Measurements from ENCODE around the gene FANCE.
A peak's percentile ranks its signal among the peaks of the same experiment; 100 is the strongest.

DNA sequence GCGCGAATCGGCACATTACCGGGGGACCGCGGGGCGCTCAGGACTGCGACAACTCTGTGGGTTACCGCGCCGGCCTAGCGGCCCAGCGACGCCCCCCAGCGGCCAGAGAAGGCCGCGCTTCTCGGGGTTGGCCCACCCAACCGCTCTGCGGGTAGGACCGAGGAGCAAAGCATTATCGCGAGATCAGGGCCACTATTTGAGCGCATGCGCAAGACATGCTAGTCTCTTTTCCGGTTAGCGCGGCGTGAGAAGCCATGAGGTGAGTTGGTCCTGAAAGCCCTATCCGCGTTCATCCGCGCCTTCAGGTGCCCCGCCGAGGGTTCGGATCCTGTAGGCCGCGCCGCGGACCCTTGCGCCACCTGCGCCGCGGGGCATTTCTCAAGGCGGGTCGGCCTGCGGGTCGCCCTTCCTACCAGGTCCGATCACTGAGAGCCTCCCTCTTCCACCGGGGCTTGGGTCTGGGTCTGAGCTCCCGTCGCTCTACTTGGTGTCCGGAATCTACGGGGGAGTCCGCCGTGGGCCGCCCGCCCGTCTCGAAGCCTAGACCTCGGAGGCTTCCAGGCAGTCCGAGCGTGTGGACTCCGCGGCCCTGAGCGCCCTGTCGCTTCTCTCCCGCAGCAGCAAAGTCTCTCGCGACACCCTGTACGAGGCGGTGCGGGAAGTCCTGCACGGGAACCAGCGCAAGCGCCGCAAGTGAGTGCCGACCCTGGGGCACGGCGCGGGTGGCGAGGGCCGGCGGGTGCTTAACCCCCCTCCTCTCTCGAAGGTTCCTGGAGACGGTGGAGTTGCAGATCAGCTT is 16.2 kb downstream of the FANCE start, which contains the start of gene RPL10A:
- TF ChIP-seq, protein P1, sequence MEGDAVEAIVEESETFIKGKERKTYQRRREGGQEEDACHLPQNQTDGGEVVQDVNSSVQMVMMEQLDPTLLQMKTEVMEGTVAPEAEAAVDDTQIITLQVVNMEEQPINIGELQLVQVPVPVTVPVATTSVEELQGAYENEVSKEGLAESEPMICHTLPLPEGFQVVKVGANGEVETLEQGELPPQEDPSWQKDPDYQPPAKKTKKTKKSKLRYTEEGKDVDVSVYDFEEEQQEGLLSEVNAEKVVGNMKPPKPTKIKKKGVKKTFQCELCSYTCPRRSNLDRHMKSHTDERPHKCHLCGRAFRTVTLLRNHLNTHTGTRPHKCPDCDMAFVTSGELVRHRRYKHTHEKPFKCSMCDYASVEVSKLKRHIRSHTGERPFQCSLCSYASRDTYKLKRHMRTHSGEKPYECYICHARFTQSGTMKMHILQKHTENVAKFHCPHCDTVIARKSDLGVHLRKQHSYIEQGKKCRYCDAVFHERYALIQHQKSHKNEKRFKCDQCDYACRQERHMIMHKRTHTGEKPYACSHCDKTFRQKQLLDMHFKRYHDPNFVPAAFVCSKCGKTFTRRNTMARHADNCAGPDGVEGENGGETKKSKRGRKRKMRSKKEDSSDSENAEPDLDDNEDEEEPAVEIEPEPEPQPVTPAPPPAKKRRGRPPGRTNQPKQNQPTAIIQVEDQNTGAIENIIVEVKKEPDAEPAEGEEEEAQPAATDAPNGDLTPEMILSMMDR (IDR thresholded peaks at IDR 0.05; ENCODE audit: poor library complexity, severe bottlenecking), result peak; percentile 99
- TF ChIP-seq POLR2AphosphoS5 (IDR thresholded peaks at IDR 0.05) (peak; percentile 96), RAD21 (conservative IDR thresholded peaks at IDR 0.05) (peak; percentile 86), EZH2 (IDR thresholded peaks at IDR 0.05; ENCODE audit: borderline replicate concordance, insufficient read depth, low read length, poor library complexity, severe bottlenecking) (no peak), EP300 (conservative IDR thresholded peaks at IDR 0.05; ENCODE audit: poor library complexity, severe bottlenecking) (peak; percentile 67), TAF1 (IDR thresholded peaks at IDR 0.05; ENCODE audit: low read depth) (peak; percentile 96), MXI1 (conservative IDR thresholded peaks at IDR 0.05; ENCODE audit: poor library complexity, severe bottlenecking) (peak; percentile 99), SMC3 (conservative IDR thresholded peaks at IDR 0.05; ENCODE audit: poor library complexity) (peak; percentile 85)
- TF ChIP-seq, protein P2, sequence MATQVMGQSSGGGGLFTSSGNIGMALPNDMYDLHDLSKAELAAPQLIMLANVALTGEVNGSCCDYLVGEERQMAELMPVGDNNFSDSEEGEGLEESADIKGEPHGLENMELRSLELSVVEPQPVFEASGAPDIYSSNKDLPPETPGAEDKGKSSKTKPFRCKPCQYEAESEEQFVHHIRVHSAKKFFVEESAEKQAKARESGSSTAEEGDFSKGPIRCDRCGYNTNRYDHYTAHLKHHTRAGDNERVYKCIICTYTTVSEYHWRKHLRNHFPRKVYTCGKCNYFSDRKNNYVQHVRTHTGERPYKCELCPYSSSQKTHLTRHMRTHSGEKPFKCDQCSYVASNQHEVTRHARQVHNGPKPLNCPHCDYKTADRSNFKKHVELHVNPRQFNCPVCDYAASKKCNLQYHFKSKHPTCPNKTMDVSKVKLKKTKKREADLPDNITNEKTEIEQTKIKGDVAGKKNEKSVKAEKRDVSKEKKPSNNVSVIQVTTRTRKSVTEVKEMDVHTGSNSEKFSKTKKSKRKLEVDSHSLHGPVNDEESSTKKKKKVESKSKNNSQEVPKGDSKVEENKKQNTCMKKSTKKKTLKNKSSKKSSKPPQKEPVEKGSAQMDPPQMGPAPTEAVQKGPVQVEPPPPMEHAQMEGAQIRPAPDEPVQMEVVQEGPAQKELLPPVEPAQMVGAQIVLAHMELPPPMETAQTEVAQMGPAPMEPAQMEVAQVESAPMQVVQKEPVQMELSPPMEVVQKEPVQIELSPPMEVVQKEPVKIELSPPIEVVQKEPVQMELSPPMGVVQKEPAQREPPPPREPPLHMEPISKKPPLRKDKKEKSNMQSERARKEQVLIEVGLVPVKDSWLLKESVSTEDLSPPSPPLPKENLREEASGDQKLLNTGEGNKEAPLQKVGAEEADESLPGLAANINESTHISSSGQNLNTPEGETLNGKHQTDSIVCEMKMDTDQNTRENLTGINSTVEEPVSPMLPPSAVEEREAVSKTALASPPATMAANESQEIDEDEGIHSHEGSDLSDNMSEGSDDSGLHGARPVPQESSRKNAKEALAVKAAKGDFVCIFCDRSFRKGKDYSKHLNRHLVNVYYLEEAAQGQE (IDR thresholded peaks at IDR 0.05; ENCODE audit: borderline replicate concordance), result peak; percentile 94
